ENCODE data around the gene ATG16L1.
"Not testable (repeated sequence)": the region's sequence is repeated elsewhere in the genome, so short reads cannot be mapped to it uniquely, and the experiment has no call there.

The ATG16L1 gene

GRCh38 chr2:233300401-233300800 lies 48.9 kb downstream of the ATG16L1 start:
- DNase-seq = no peak

- no peak for DNase-seq
Observed at GRCh38 chr2:233301248-233301647, 49.8 kb downstream of the ATG16L1 start.

GRCh38 chr2:233301811-233302210 lies 50.3 kb downstream of the ATG16L1 start:
- DNase-seq = no peak

- DNase-seq = no peak
Observed at GRCh38 chr2:233303252-233303651, 51.8 kb downstream of the ATG16L1 start.

GRCh38 chr2:233307565-233307964 lies 56.1 kb downstream of the ATG16L1 start, which contains the start of gene SAG:
TSS of gene SAG (plus strand) at chr2:233307816. CDS start at chr2:233309190, 1,374 bp downstream.
- no peak for DNase-seq

- no peak for DNase-seq
Observed at GRCh38 chr2:233311241-233311926, 59.9 kb downstream of the ATG16L1 start.

- DNase-seq = no peak
Observed at GRCh38 chr2:233312874-233313273, 61.4 kb downstream of the ATG16L1 start.

- DNase-seq = no peak
Observed at GRCh38 chr2:233314180-233314925, 62.9 kb downstream of the ATG16L1 start.

- DNase-seq = no peak
Observed at GRCh38 chr2:233317196-233317943, 65.9 kb downstream of the ATG16L1 start.

- no peak for DNase-seq
Observed at GRCh38 chr2:233319256-233319655, 67.8 kb downstream of the ATG16L1 start.

GRCh38 chr2:233320470-233320869 lies 69.0 kb downstream of the ATG16L1 start:
- DNase-seq = no peak

- no peak for DNase-seq
Observed at GRCh38 chr2:233321166-233321565, 69.7 kb downstream of the ATG16L1 start.

- no peak for DNase-seq
Observed at GRCh38 chr2:233323851-233324250, 72.4 kb downstream of the ATG16L1 start.

GRCh38 chr2:233325256-233325655 lies 73.8 kb downstream of the ATG16L1 start:
- no peak for DNase-seq

- no peak for DNase-seq
Observed at GRCh38 chr2:233325814-233326213, 74.3 kb downstream of the ATG16L1 start.

- no peak for DNase-seq
Observed at GRCh38 chr2:233326500-233326899, 75.0 kb downstream of the ATG16L1 start.

GRCh38 chr2:233328922-233329321 lies 77.4 kb downstream of the ATG16L1 start:
- DNase-seq = no peak

GRCh38 chr2:233329489-233330135 lies 78.1 kb downstream of the ATG16L1 start:
- DNase-seq = no peak

GRCh38 chr2:233331536-233331935 lies 80.1 kb downstream of the ATG16L1 start:
- DNase-seq = peak; percentile 62

- no peak for DNase-seq
Observed at GRCh38 chr2:233332125-233332524, 80.7 kb downstream of the ATG16L1 start.

- DNase-seq = no peak
Observed at GRCh38 chr2:233334915-233335314, 83.4 kb downstream of the ATG16L1 start.

GRCh38 chr2:233336091-233336490 lies 84.6 kb downstream of the ATG16L1 start:
- not testable (repeated sequence) for DNase-seq

GRCh38 chr2:233336541-233336940 lies 85.1 kb downstream of the ATG16L1 start:
- DNase-seq = no peak
